KOPT-K1 (cell line): ENCODE measurements around the gene CLDN7.

Experiments
- H3K27ac ChIP-seq: fragments of 200-600 bp; sonication (generic); 2 replicates; pipeline ENCODE4 v1.5.1; 2016; ENCODE audit warnings: antibody characterized with exemption, mild to moderate bottlenecking, low read depth, low read length; ENCODE audit not compliant: poor library complexity, severe bottlenecking
- H3K36me3 ChIP-seq: fragments of 200-600 bp; sonication (generic); 2 replicates; pipeline ENCODE4 v1.5.1; 2017; ENCODE audit warnings: antibody characterized with exemption, mild to moderate bottlenecking, low read length, moderate library complexity; ENCODE audit not compliant: insufficient read depth
- H3K9me3 ChIP-seq: fragments of 200-600 bp; sonication (generic); 2 replicates; pipeline ENCODE4 v1.5.1; 2017; ENCODE audit warnings: antibody characterized with exemption, low read length, mild to moderate bottlenecking; ENCODE audit not compliant: insufficient read depth, poor library complexity, severe bottlenecking

CLDN7 gene

DNA sequence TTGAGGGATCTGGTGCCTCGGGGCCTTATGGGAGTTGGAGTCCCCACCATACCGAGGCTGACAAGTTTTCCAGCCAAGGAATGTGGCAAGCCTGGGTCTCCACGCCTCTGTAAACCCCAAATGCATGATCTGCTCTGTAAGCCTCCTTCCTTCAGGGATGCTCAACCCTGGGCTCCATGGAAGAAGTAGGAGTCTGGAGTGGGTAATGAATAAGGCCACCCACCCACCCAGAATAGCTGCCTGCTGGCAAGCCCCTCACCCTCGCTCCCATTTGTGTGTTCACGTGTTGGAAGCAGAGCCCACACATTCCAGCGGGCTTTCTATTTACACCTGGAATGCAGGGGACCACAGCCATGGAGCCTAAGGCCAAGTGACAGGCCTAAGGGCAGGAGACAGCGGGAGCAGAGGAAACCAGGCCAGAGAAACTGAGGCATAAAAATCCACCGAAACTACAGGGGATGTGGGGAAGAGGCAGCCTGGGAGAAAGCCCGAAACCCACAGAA is 47.1 kb downstream of the CLDN7 start:
- Histone ChIP-seq H3K9me3 (no peaks in the 10 kb centered on the region), H3K27ac (peak overlapping the region; percentile 55), H3K36me3 (no peaks in the 10 kb centered on the region)

DNA sequence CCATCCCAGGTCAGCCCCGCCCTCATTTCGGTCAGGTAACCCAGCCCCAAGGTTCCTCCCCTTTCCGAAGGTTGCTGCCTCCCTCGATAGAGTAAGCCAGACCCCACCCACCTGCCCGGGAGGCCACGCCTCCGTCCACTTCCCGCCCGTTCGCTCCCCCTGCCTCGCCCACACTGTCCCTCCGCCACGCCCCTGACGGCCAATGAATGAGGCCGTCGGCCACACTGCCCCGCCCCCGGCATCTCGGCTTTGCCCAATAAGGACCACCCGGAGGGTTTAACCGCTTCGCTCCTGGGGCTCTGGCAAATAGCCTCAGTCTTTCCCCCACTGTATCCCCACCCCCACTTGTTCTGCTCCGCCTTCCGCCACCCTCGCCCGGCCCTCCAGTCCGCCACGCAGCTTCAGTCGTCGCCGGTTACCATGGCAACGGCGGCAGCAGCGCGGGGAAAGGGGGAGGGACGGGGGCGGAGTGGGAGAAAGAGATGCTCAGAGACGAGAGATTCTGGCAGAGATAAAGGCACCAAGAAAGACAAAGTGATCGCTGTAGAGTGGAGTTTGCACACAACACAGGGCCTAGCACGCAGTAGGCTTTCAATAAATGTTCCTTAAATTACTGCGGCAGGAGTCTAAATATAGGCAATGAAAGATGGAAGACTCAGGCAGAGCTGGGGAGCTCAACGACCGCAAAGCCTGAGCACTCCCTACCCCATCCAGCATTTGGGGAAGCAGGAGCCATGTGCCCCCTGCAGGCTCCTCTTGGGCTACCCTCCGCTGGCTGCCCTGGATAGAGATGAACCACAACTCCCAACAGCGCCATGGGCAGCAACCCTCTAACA is 47.8 kb downstream of the CLDN7 start:
- H3K36me3 ChIP-seq = no peaks in the 10 kb centered on the region
- no peaks in the 10 kb centered on the region for H3K9me3 ChIP-seq
- peak overlapping the region; percentile 55 for H3K27ac ChIP-seq

DNA sequence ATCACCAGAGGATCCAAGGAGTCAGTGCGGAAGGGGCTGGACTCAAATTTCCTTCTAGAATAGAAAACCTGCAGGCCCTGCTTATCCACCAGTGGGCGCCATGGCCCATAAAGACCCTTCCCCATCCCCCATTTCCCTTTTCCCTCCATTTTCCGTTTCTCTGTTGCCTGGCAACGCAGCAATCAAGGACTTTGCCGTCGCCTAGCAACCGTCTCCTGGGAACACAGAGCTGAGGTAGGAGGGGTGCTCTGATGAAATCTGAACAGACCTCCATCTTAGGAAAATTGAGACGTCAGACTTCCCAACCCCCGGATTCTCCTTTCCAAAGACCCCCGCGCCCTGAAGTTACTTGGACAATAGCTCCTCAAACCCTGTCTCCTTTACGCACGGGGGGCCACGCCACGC is 48.4 kb downstream of the CLDN7 start:
- H3K27ac ChIP-seq = peak overlapping the region; percentile 55

DNA sequence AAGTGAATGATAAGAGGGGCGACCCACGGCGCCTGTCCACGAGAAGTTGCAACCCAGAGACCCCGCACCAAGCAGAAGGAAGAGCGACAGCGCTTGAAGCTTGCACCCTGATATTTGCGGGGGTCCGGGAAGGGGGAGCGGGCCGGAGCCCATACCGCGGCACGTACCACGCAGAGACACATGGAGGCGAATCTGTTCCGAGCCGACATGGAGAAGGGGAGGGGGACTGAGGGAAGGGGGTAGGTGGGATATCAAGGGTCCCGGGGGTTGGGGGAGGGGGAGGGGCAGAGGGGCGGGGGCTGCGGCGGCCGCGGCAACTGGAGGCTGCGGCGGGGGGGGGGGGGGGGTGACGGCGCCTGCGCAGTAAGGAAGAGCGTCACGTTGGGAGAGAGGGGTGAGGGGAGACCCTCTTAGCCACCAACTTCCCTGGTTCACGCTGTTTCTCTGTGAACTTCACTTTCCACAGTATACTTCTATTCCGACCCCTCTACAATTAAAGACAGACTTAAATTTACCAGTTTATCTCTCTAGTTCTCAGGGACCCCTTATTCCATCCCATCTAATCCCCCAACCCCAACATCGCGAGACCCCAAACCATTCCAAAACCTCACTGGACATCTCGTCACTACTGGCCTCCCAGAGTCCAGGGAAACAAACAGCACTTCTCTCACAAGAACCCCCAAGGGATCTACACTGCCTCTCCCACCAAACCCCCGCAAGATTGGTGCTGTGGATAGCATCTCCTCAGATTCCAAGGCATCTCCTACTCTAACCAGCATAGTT is 50.6 kb downstream of the CLDN7 start:
- Histone ChIP-seq H3K36me3 (no peaks in the 10 kb centered on the region), H3K9me3 (no peaks in the 10 kb centered on the region), H3K27ac (no peak overlapping the region)

More for the DNA sequence above, 48.4 kb downstream of the CLDN7 start:
- Histone ChIP-seq H3K9me3 (no peaks in the 10 kb centered on the region), H3K36me3 (no peaks in the 10 kb centered on the region)
